Renal cortex interstitium (tissue), 11 donors: ENCODE measurements around the gene MRFAP1L1. TPM values are rescaled to one million over a fixed set of nuclear protein-coding genes. Genes with fewer than 3 reads are reported as not detected.

Source experiments
- DNase-seq, 11 donors: peaks; one replicate each; pipeline ENCODE4 v3.0.0-alpha.2; 2013; ENCODE audit warnings: low read depth in 9 of 11, low spot score in 4 of 11; ENCODE audit errors: extremely low read depth in 1 of 11
- polyA plus RNA-seq, 3 donors: library from polyadenylated mRNA; unstranded; fragments of 120-200 nt; gene quantifications; one replicate each; pipeline ENCODE4 v1.2.1, GENCODE V29; 2013; ENCODE audit not compliant: insufficient read length in 3 of 3

The MRFAP1L1 gene
- polyA plus RNA-seq, 3 donors, result 108 to 141 (median 133) TPM

GRCh38 chr4:6724421-6725111 is 14.9 kb upstream of the MRFAP1L1 start:
- DNase-seq, result no peak

DNA sequence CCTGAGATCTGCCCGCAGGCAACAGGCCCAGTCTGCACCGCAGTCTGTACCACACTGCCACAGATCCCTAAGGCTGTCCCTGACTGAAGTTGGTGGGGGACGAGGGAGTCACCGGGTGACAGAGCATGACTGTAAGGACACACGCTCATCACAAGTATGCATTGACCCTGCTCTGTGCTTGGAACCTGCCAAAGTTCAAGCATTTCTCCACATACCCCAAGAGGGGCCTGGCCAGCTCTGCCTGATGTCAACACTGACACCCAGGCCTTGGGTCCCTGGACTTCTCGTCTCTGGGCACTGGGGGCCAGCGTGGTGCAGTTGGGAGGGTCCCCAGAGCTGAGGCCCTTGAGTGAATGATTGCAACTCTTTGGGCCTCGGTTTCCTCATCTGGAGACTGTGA is 14.2 kb upstream of the MRFAP1L1 start:
- no peak for DNase-seq

DNA sequence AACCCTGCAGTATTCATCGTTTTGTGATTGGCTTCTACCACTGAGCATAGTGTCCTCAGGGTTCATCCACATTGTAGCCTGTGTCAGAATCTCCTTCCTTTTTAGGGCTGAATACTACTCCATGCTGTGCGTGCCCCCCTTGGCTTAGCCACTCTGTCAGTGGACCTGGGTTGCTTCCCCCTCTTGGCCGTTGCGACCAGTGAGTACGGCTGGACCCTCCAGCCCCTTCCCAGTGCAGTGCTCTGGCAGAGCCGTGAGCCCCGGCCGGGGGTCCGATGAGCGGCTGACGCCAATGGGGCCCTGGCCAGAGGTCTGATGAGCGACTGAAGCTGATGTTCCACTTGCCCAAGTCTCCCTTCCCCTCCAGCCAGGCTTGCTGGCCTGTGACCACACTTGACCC is 13.2 kb upstream of the MRFAP1L1 start:
- DNase-seq, result no peak

GRCh38 chr4:6721121-6721520 is 11.5 kb upstream of the MRFAP1L1 start:
- DNase-seq, result no peak

GRCh38 chr4:6720202-6720699 is 10.6 kb upstream of the MRFAP1L1 start:
- DNase-seq, result peak in 10 of 11 donors; percentile 53 to 81 (median 71)

DNA sequence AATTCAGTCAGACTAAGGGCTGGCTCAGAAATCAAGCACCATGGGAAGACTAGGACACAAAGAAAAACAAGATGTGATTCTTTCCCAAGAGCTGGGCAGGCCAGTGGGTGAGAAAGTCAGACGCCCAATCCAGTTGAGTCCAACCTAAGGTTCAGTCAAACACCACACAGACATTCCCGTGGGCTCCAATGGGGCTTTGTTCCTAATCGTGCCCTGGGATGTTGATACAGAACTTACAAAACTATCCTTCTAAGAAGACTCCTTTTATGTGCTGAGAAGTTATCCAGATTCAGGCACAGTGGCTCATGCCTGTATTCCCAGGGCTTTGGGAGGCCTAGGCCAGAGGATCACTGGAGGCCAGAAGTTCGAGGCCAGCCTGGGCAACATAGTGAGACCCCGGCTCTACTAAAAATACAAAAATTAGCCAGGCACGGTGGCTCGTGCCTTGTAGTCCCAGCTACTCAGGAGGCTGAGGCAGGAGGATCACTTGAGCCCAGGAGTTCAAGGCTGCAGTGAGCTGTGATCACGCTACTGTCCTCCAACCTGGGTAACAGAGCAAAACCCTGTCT is 10.0 kb upstream of the MRFAP1L1 start:
- no peak for DNase-seq

GRCh38 chr4:6718932-6719610 is 9.4 kb upstream of the MRFAP1L1 start:
- DNase-seq, result no peak

GRCh38 chr4:6716958-6717655 is 7.4 kb upstream of the MRFAP1L1 start:
- DNase-seq, result no peak

- peak; percentile 81 to 92 (median 87) for DNase-seq
These were observed 6.6 kb upstream of the MRFAP1L1 start, which contains the start of gene BLOC1S4 for GRCh38 chr4:6716018-6716911. Gene BLOC1S4, plus strand, starts transcription at chr4:6716174. Its CDS starts 36 bp downstream, at chr4:6716210.

DNA sequence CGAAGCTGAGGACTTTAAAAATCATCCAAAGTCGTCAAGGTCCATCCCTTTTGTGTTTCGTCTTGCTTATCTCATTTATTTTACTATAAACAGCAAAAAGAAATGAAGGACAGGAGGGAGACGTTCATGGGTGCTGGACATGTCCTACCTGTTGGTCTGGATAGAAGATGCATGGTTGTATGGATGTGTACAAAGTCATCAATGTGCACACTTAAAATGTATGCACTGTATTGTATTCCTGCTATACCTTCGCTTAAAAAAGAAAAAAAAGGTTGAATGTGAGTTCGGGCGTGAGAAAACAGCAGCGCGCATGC is 6.0 kb upstream of the MRFAP1L1 start:
- no peak for DNase-seq

DNA sequence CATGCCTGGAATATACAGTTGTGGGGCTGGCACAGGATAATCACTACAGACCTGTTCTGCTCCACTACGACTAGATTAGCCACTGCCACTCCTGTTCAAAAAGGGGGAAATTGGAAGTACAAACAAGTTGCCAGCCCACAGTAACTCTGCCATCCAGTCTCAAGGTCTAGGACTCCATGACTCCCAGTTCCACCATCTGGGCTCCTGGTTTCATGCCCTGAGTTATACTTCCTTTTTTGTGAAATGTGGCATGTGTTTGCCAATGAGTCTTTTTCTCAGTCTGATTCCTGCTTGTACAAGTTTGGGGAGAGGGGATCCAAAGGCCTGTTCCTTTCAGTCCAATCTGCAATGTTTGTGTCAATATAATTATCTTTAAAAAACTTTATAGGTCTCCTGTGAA is 5.3 kb upstream of the MRFAP1L1 start:
- DNase-seq, result no peak

DNA sequence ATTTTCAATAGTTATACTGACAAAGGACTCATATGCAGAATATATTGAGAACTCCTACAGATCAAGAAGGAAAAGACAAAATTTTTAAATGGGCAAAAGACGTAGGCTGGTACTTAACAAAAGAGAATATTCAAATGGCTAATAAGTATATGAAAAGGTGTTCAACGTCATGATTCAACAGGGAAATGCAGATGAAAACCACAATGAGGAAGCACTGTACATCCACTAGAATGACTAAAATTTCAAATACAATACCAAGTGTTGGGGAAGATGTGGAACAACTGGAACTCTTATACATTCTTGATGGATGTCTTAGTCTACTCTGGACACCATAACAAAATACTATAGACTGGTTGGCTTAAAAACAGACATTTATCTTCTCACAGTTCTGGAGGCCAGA is 1.3 kb upstream of the MRFAP1L1 start:
- no peak for DNase-seq

- DNase-seq, result no peak
These were observed 617 bp upstream of the MRFAP1L1 start for GRCh38 chr4:6710282-6710681.

DNA sequence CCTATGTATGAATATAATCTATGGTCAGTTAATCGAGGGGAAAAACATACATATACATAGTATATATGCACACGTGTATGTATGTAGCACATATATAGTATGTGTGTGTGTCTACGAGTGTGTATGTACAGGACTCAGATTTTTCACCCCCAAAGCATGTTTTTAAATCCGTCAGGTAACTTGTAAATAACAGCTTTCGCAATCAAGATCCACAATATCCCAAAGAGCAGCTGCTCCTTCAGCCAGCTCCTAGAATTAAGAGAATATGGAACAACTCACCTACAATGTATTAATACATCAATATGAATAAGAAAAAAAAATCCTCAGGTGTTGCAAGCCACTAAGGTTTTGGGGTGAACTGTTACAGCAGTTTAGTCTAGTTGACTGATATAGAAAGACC is 3.5 kb downstream of the MRFAP1L1 start:
- DNase-seq, result no peak

GRCh38 chr4:6705646-6706045 is 4.0 kb downstream of the MRFAP1L1 start:
- DNase-seq, result no peak

GRCh38 chr4:6703786-6704185 is 5.9 kb downstream of the MRFAP1L1 start:
- no peak for DNase-seq

GRCh38 chr4:6702761-6703160 is 6.9 kb downstream of the MRFAP1L1 start:
- no peak for DNase-seq

DNA sequence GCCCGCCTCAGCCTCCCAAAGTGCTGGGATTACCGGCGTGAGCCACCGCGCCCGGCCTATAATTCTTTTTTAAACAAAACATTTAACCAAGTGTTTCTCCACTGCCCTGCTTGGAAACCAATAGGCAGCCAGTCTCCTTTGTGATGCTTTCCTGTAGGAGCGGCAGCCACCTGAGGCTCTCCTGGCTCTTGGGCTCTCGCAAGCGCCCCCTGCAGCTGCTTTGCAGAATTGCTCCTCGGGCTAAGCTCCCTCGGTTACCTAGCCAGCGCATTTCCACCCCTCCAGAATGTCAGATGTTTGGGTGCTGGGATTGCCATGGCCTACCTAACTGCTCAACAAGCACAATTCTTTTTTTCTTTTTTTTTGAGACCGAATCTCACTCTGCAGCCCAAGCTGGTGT is 8.3 kb downstream of the MRFAP1L1 start:
- DNase-seq, result no peak

DNA sequence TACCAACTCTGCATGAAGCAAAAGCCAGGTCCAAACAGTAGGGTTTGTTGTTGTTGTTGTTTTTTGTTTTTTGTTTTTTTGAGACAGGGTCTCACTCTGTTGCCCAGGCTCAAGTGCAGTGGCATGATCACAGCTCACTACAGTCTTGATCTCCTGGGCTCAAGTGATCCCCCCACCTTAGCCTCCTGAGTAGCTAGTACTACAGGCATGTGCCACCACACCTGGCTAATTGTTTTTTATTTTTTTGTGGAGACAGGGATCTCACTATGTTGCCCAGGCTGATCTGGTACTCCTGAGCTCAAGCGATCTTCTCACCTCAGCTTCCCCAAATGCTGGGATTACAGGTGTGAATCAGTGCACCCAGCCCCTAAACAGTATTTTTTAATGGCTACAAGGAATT is 9.8 kb downstream of the MRFAP1L1 start:
- DNase-seq, result no peak
